ENCODE measurements around the gene DKKL1.
"Not testable (repeated sequence)": the region's sequence is repeated elsewhere in the genome, so short reads cannot be mapped to it uniquely, and the experiment has no call there.

The DKKL1 gene

GRCh38 chr19:49362048-49362928, 1.4 kb upstream of the DKKL1 start, which contains the start of gene TEAD2:
TEAD2 (minus strand) TSS chr19:49362416; CDS start chr19:49360075, 2,341 bp downstream.
- POLR2A ChIA-PET (ENCODE audit: low non-redundant PET) = interaction anchor here (0.6 to 0.7 kb wide), 3 partner anchors 91 to 215 kb away, joined by 3 to 7 read pairs (median 3); partner anchors contain the start of gene ALDH16A1
- H3K27ac ChIP-seq = peak within 1 kb of the TSS; percentile 88
- CTCF ChIA-PET = interaction anchor here (0.6 to 0.7 kb wide), 2 partner anchors 130 to 1772 kb away, joined by 3 to 4 read pairs; no protein-coding TSS in a partner anchor
- TF ChIP-seq CTCF (conservative IDR thresholded peaks at IDR 0.05; ENCODE audit: low read depth) = no peak
- DNase-seq (ENCODE audit: low spot score) = peak; percentile 78

- TF ChIP-seq CTCF (conservative IDR thresholded peaks at IDR 0.05; ENCODE audit: low read depth) = no peak
- DNase-seq (ENCODE audit: low spot score) = no peak
- peak overlapping the region; percentile 88 for H3K27ac ChIP-seq
- ChIA-PET POLR2A (ENCODE audit: low non-redundant PET) (no interaction called here), CTCF (interaction anchor here (0.6 to 0.8 kb wide), 3 partner anchors 62 to 1771 kb away, joined by 3 to 4 read pairs (median 4); partner anchors contain the start of gene GFY)
These were observed 779 bp upstream of the DKKL1 start for GRCh38 chr19:49362929-49363267.

DNA sequence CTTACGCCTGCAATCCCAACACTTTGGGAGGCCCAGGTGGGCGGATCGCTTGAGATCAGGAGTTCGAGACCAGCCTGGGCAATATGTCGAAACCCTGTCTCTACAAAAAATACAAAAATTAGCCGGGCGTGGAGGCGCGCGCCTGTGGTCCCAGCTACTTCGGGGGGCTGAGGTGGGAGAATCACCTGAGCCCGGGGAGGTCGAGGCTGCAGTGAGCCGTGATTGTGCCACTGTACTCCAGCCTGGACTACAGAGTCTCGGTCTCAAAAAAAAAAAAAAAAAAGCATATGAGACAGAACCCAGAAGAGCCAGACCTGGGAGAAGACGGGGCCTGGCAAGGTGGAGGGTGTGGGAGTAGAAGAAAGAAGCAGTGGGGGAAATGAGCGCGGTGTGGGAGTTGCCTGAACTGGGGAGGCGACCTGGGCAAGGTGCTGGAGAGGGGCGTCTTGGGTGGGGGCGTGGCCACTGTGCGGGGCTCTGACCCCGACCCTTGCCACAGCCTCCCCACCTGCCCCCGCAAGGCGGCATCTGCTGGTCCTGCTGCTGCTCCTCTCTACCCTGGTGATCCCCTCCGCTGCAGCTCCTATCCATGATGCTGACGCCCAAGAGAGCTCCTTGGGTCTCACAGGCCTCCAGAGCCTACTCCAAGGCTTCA, 533 bp downstream of the DKKL1 start:
- H3K27ac ChIP-seq = peak overlapping the region; percentile 88
- POLR2A ChIA-PET (ENCODE audit: low non-redundant PET) = no interaction called here
- CTCF ChIA-PET = no interaction called here
- DNase-seq (ENCODE audit: low spot score) = no peak
- TF ChIP-seq CTCF (conservative IDR thresholded peaks at IDR 0.05; ENCODE audit: low read depth) = no peak

DNA sequence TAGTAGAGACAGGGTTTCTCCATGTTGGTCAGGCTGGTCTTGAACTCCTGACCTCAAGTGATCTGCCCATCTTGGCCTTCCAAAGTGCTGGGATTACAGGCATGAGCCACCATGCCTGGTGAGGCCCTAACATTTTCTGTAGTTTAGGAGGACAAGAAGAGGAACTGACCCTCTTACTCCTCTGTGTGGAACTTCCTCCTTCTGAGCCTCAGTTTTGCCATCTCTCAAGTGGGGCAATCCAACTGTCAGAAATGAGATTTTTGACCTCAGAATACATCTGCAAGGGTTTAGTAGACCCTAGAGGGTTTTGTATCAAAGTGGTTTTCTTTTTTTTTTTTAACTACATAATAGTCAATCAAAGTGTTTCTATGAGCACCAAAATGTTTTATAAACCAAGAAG, 2.4 kb downstream of the DKKL1 start:
- ChIA-PET CTCF (no interaction called here), POLR2A (ENCODE audit: low non-redundant PET) (no interaction called here)
- TF ChIP-seq CTCF (conservative IDR thresholded peaks at IDR 0.05; ENCODE audit: low read depth) = no peak
- DNase-seq (ENCODE audit: low spot score) = no peak
- H3K27ac ChIP-seq = no peak overlapping the region

DNA sequence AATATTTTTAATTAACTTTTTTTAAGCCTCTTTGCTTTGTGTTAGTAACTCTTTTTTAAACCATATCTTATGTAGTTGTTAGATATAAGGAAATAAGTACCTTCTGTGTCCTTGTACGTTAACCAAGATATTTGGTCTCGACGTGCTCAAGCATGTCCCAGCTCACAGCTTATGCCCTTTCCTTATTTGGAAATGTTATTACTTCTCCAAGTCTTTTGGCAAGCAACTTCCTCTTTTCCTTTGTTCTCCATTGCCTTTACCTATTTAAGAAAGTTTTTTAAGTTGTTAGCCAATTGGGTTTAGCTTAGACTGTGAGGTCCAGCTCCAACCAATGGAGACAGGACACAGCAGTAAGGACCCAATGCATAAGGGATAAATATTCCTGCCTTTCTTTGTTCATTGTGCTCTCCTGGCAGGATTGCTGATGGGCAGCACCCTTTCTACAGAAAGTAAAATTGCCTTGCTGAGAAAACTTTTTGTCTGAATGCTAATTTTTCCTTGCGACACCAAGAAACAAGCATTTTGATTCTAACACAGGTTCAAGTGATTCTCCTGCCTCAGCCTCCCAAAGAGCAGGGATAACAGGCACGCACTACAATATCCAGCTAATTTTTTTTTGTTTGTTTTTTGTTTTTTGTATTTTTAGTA, 5.2 kb downstream of the DKKL1 start:
- no peak for DNase-seq (ENCODE audit: low spot score)
- ChIA-PET CTCF (no interaction called here), POLR2A (ENCODE audit: low non-redundant PET) (no interaction called here)
- TF ChIP-seq CTCF (conservative IDR thresholded peaks at IDR 0.05; ENCODE audit: low read depth) = no peak
- no peak overlapping the region for H3K27ac ChIP-seq

GRCh38 chr19:49371184-49371583, 7.5 kb downstream of the DKKL1 start:
- POLR2A ChIA-PET (ENCODE audit: low non-redundant PET) = no interaction called here
- CTCF ChIA-PET = no interaction called here

DNA sequence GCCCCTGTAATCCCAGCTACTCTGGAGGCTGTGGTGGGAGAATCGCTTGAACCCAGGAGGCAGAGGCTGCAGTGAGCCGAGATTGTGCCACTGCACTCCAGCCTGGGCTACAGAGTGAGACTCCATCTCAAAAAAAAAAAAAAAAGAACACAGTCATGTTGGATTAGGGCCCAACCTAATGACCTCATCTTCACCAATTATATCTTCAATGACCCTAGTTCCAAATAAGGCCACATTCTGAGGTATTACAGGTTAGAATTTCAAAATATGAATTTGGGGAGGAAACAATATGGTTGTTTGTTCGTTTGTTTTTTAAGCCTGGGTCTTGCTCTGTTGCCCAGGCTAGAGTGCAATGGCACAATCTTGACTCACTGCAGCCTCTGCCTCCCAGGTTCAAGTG, 9.5 kb downstream of the DKKL1 start:
- H3K27ac ChIP-seq; DNase-seq (ENCODE audit: low spot score); CTCF ChIA-PET; POLR2A ChIA-PET (ENCODE audit: low non-redundant PET): not testable (repeated sequence)

More at GRCh38 chr19:49371184-49371583, 7.5 kb downstream of the DKKL1 start:
- H3K27ac ChIP-seq = no peak overlapping the region
- no peak for TF ChIP-seq CTCF (conservative IDR thresholded peaks at IDR 0.05; ENCODE audit: low read depth)
- no peak for DNase-seq (ENCODE audit: low spot score)
